ENCODE data around the gene WNT3. TPM values are rescaled to one million over a fixed set of nuclear protein-coding genes. Genes with fewer than 3 reads are reported as not detected.

WNT3 gene
- total and polyA plus RNA-seq, 10 donors: 0.32 to 0.94 (median 0.67) TPM

DNA sequence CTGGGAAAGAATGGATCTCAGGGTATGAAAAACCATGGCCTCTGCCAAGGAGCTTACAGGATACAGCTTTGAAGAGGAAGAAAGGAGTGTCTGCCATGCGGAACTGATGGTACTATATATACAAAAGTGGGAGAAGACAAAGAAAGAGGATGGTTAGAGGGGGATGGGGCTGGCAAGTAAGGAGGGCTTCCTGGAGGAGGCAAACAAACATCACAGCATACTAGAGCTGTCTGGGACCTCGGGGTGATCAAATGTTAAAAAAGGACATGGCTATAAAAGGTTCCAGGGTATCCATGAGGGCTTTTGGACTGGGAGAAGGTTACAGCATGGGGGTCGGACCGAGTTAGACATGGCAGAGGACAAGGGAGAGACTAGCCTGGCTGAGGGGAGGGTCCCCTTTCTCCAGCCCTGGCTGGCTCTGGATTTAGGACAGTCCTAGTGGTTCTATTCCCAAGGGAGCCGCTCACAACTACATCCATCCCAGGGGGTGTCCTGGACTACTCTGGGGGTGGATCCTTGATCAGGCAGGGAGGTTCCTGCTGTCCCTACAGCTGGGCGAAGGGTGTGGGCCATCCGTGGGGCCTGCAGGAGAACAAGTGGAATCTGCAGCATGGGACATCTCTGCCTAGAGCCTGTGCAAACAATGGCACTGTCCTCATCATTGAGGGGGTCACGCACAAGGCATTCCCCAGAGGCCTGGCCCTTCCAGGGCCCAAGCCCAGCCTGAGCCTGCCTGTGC, 45.1 kb upstream of the WNT3 start:
- no peak for TF ChIP-seq POLR2A (IDR thresholded peaks at IDR 0.05)
- TF ChIP-seq, protein P1, sequence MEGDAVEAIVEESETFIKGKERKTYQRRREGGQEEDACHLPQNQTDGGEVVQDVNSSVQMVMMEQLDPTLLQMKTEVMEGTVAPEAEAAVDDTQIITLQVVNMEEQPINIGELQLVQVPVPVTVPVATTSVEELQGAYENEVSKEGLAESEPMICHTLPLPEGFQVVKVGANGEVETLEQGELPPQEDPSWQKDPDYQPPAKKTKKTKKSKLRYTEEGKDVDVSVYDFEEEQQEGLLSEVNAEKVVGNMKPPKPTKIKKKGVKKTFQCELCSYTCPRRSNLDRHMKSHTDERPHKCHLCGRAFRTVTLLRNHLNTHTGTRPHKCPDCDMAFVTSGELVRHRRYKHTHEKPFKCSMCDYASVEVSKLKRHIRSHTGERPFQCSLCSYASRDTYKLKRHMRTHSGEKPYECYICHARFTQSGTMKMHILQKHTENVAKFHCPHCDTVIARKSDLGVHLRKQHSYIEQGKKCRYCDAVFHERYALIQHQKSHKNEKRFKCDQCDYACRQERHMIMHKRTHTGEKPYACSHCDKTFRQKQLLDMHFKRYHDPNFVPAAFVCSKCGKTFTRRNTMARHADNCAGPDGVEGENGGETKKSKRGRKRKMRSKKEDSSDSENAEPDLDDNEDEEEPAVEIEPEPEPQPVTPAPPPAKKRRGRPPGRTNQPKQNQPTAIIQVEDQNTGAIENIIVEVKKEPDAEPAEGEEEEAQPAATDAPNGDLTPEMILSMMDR (IDR thresholded peaks at IDR 0.05 in 8 of 11, conservative IDR thresholded peaks at IDR 0.05 in 3 of 11): no peak
- TF ChIP-seq POLR2AphosphoS5 (IDR thresholded peaks at IDR 0.05): no peak
- Histone ChIP-seq H3K4me3 (no peak overlapping the region), H3K4me1 (no peaks in the 10 kb centered on the region), H3K27me3 (replicated peaks in 1 of 7) (peaks cover 0 to 32% (median 0%) of the 10 kb centered on the region in 7 donors), H3K27ac (no peak overlapping the region), H3K9me3 (no peaks in the 10 kb centered on the region), H3K36me3 (no peaks in the 10 kb centered on the region)
- no peak for DNase-seq
- WGBS, 5 donors: 76 to 95% (median 86%) methylated on average over 7 to 8 of the region's 8 CpGs
- intact Hi-C loops (cut with DNase I; ENCODE audit: low total_unique reads): no loop called here

DNA sequence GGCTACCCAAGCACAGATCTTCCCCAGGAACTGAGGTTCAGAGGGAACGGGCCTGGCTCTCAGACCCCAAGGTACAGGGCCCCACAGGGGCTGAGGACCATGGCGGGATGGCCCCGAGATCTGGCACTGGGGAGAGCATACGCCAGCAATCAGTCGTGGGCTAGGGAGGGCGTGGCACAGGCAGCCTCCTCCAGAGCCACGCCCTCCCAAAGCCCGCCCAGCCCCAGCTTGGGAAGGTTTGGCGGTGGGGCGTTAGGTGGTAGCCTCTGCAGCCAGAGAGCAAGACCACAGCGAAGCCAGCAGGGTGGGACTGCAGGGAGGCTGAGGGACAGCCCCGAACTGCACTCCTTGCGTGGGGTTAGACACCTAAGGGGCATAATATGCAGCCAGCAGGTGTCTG, 44.5 kb upstream of the WNT3 start:
- no peak for DNase-seq
- Histone ChIP-seq H3K4me1 (no peaks in the 10 kb centered on the region), H3K27me3 (replicated peaks in 1 of 7) (peaks cover 0 to 32% (median 0%) of the 10 kb centered on the region in 7 donors), H3K9me3 (no peaks in the 10 kb centered on the region), H3K36me3 (no peaks in the 10 kb centered on the region), H3K4me3 (no peak overlapping the region), H3K27ac (no peak overlapping the region)
- intact Hi-C loops (cut with DNase I; ENCODE audit: low total_unique reads): no loop called here
- no peak for TF ChIP-seq POLR2A (IDR thresholded peaks at IDR 0.05)
- TF ChIP-seq, protein P1 (IDR thresholded peaks at IDR 0.05 in 8 of 11, conservative IDR thresholded peaks at IDR 0.05 in 3 of 11): no peak
- no peak for TF ChIP-seq POLR2AphosphoS5 (IDR thresholded peaks at IDR 0.05)
- WGBS, 5 donors: 65 to 78% (median 66%) methylated on average over 3 to 13 of the region's 13 CpGs

DNA sequence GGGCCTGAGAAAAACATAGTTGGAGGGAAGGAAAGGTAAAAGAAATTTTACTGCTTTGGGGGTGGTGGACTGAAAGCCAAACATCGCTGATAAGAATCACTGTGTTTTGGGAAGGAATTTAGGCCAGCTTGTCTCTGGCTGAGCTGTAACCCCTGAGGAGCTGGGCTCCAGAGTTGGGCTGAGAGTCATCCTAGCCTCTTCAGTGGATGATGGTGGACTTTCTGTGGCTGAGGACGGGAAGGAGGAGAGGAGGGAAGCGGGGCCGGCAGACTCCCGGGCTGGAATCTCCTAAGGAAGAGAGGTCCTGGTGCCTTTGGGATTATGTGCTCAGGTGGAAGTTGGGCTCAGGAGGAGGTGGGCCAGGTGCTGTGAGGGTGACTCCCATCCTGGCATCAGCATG, 41.5 kb upstream of the WNT3 start:
- 88 to 95% (median 92%) methylated on average over 4 to 5 of the region's 5 CpGs for WGBS, 5 donors
- intact Hi-C loops (cut with DNase I; ENCODE audit: low total_unique reads): no loop called here
- no peaks in the 10 kb centered on the region for H3K36me3 ChIP-seq
- no peak overlapping the region for H3K4me3 ChIP-seq
- DNase-seq: no peak
- H3K9me3 ChIP-seq: no peaks in the 10 kb centered on the region
- peaks cover 0 to 35% (median 0%) of the 10 kb centered on the region in 7 donors for H3K27me3 ChIP-seq (replicated peaks in 1 of 7)
- no peak overlapping the region for H3K27ac ChIP-seq
- H3K4me1 ChIP-seq: no peaks in the 10 kb centered on the region
- TF ChIP-seq POLR2A (IDR thresholded peaks at IDR 0.05) (no peak), POLR2AphosphoS5 (IDR thresholded peaks at IDR 0.05) (no peak)
- TF ChIP-seq, protein P1 (IDR thresholded peaks at IDR 0.05 in 8 of 11, conservative IDR thresholded peaks at IDR 0.05 in 3 of 11): no peak

DNA sequence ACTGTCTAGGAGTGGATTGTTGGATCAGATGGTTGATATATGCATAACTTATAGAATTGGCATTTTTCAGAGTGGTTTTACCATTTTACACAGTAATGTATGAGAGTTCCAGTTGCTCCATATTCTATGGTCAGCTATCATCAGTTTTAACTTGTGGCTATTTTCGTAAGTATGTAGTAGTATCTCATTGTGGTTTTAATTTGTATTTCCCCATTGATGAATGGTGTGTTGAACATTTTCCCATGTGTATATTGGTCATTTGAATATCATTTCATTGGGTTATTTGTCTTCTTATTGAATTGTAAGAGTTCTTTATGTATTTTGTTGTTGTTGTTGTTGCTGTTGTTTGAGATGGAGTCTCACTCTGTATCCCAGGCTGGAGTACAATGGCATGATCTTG, 39.1 kb upstream of the WNT3 start:
- H3K4me1 ChIP-seq: no peaks in the 10 kb centered on the region
- H3K4me3 ChIP-seq: no peak overlapping the region
- DNase-seq: no peak
- TF ChIP-seq, protein P1 (IDR thresholded peaks at IDR 0.05 in 8 of 11, conservative IDR thresholded peaks at IDR 0.05 in 3 of 11): no peak
- TF ChIP-seq POLR2A (IDR thresholded peaks at IDR 0.05) (no peak), POLR2AphosphoS5 (IDR thresholded peaks at IDR 0.05) (no peak)
- H3K27ac ChIP-seq: no peak overlapping the region
- no peaks in the 10 kb centered on the region for H3K9me3 ChIP-seq
- H3K27me3 ChIP-seq (replicated peaks in 1 of 7): peaks cover 0 to 32% (median 9%) of the 10 kb centered on the region in 7 donors
- no peaks in the 10 kb centered on the region for H3K36me3 ChIP-seq
- 88 to 97% (median 94%) methylated on average over 1 of the region's 1 CpG for WGBS, 5 donors
- intact Hi-C loops (cut with DNase I; ENCODE audit: low total_unique reads): no loop called here

Measured in spleen (tissue), 11 donors.